Stimulated activated CD8-positive, alpha-beta memory T cell treated with anti-CD3 and anti-CD28 coated beads, Interleukin-7, amount 100 ng/mL, for 24 hours (primary cell): ENCODE measurements around the gene HACD3.

Source experiments
- DNase-seq: peaks from one replicate; pipeline ENCODE4 v3.0.0-alpha.2; 2020; ENCODE audit warnings: low read depth

Gene HACD3, protein sequence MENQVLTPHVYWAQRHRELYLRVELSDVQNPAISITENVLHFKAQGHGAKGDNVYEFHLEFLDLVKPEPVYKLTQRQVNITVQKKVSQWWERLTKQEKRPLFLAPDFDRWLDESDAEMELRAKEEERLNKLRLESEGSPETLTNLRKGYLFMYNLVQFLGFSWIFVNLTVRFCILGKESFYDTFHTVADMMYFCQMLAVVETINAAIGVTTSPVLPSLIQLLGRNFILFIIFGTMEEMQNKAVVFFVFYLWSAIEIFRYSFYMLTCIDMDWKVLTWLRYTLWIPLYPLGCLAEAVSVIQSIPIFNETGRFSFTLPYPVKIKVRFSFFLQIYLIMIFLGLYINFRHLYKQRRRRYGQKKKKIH

DNA sequence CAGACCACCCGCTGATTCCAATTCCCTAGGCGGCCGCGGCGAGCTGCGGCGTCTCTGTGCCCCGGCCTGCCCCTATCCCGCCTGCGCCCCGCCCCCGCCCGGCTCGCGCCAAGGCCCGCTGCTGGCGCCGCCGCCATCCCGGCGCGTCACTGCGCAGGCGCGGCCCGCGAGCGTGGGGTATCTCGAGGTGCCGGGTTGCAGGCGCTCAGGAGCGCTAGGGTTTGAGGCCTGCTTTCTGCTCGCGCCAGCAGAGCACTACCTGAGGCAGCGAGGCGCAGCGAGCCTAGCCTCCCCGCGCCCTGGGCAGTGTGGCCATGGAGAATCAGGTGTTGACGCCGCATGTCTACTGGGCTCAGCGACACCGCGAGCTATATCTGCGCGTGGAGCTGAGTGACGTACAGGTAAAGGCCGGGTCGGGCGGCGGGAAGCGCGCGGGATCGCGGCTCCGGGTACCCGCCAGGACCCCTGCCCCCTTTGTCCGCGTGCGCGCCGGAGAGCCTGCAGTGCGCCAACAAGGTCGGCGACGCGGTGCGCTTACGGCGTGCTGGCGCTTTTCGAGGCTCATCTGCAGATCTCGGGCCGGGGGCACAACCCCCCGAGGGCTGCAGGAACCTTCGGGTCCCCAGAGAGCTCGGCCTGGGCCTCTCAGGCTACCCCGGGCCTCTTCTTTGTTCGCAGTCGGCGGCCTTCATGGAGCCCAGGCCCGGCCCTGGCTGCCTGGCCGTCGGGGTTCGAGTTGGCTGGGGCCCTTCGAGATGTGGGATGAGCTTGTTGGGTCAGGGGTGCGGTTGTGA, at the start of gene HACD3:
HACD3 (plus strand) TSS at position 146 of the 794 bp plus-strand sequence; CDS start at position 315, 169 bp downstream.
- peak; percentile 80 for DNase-seq

DNA sequence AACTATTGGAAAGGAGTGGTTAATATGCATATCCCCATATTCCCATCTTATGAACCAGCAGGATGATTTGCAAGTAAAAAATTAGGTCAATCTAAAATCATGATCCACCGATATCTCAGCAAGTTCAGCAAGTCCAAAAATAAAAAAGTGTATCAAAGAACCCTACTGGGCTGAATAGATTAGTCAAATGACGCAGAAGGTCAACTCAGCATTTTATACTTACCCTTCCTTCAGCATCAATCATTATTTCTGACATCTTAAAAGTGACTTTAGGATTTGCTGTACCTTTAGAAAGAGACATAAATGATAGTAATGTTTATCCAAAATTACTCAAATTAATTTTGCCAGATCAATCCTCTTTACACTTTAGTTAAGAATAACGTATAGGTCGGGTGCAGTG, 45.4 kb upstream of the HACD3 start:
- no peak for DNase-seq

DNA sequence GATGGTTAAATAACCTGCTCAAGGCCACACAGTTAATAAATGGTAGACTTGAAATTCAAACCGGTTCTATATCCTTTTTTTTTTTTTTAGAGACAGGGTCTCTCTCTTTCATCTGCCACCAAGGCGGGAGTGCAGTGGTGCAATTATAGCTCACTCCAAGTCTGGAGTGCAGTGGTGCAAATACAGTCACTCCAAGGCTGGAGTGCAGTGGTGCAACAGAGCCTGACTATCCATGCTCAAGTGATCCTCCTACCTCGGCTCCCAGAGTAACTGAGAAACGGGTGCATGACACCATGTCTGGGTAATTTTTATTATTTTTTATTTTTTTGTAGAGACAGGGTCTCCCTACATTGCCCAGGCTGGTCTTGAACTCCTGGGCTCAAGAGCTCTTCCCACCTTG, 36.2 kb upstream of the HACD3 start:
- DNase-seq: no peak

DNA sequence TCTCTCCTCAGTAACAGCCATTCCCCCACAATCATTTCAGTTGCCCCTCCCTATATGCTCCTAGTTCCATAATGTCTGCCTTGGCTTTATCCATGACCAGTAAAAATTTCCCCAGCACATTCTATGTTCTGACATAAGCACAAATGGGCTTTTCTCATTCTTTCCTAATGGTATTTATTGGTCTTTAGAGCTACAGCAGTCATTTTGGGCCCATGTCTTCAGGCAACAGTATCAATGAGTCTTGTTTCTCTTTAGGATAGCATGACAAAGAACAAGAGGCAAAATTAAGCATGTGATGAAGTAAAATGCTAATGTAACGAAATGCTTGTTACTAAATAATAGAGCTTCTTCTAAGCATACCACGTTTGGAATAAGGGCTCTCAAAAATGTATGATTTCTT, 20.9 kb upstream of the HACD3 start:
- no peak for DNase-seq

DNA sequence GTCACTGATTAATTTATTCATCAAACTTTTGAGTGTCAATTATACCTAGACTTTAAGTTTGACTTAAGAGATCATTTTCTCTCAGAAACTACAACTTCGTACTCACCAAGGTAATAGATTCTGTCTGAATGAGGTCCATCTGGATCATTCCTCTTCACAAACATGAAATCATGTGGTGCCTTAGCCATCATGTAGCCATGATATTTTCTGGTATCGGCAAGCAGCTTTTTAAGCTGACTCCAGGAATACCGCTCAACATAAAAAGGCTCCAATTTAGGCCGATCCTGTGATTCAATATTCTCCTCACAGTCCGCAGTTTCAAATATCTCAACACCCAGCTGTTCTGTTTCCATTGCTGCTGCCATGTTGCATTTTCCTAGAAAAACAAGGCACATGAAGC, 18.1 kb upstream of the HACD3 start:
- DNase-seq: no peak

DNA sequence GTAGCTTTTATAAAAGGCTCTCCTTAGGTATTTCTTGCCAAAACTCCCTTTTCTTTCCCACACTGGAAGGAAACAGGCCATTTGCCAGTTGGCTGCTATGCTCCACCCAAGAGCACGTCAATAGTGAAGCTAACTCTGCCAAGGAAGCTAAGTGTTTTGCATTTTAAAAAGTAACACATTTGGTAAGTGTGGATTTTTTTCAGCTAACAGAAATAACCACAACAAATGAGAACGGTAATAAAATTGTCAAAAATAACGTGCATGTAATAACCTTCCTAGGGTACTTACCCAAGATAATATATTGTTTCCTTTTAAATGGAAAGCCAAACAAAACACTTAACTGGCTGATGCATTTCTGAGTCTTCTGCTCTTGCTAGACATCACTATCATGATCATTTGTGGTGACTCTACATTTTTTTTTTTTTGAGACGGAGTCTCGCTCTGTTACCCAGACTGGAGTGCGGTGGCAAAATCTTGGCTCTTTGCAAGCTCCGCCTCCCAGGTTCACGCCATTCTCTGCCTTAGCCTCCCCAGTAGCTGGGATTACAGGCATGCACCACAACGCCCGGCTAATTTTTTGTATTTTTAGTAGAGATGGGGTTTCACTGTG, 17.4 kb upstream of the HACD3 start:
- DNase-seq: no peak

DNA sequence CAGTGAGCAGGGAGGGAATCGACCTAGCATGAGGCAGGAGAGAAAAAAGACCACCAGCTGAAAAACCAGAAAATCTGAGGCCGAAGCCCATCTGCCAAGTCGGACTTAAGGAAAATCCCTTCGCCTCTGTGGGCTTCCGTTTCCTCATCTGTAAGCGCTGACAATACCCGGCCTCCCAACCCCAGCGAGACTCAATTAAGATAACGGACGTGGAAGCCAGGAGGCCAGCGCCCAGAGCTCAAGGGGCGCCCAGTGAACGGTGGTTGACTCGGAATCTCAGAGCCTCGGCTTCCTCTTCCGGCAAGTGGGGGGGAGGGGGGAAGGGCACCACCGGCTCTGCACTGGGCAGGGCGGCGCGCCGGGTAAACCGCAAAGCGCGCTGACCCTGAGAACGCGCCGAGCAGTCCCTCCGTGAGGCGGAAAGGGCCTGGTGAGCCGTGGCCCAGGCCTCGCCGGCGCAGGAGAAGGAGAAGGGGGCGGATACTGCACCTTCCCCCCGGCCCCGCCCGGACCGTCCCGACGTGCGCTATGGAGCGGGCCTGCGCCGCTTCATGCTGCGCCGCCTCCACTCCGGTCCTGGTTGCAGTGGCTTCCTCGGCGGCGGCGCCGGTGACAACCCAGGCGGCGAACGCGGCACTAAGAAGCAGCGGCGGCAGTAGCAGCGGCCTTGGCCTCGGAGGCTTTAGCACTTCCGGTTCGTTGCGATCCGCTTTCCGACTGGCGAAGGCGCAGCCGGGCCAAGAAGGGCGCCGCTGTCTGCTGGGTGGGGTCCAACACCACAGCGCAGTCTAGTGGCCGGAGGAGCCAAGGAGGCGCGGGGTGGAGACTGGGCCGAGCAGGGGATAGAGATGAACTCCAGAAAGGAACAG, 13.0 kb upstream of the HACD3 start, which contains the start of gene DPP8:
DPP8 (minus strand) TSS at position 693 of the 869 bp plus-strand sequence. CDS start 5,136 bp downstream, outside the sequence.
- DNase-seq: peak; percentile 88

DNA sequence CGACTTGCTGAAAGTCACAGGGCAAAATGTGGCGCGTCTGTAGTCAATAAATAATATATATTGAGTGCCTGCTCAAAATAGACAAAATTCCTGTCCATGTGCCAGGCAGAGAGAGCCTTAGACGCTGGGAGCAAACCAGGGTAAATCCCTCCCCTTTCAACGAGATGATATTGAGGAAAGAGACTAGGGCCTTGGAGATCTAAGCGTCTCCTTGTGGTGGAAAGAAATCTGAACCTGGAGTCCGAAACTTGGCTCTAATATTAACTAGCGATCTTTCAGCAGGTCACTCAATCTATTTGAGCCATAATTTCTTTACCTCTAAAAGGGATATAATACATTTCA, 12.4 kb upstream of the HACD3 start:
- no peak for DNase-seq

DNA sequence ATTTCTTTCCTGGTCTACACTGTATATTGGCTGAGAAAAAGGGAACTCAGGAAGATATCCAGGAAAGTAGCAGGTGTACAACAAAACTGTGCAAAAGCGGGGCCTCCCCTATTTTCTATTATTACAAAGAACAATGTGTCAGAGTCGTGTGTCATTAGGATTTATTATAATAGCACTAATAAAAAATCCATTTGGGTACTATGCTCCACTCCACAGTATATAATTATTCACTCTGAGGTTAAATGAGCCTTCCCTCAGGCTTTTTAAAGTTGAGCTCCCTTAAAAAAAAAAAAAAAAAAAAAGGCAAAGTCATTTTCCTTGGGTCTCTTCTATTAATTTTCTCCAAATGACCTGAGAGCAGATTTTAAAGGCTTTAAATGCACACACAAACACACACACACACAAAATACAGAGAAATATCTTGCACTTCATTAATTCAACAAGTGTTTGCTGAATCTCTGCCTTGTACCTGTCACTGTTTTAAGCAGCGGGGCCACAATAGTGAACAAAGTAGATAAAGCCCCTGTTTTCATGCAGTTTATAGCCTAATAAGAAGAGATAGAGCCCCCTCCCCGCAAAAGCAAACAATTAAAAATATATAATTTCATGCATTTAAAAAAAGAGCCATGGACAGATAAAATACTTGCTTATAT, 11.5 kb upstream of the HACD3 start:
- no peak for DNase-seq

DNA sequence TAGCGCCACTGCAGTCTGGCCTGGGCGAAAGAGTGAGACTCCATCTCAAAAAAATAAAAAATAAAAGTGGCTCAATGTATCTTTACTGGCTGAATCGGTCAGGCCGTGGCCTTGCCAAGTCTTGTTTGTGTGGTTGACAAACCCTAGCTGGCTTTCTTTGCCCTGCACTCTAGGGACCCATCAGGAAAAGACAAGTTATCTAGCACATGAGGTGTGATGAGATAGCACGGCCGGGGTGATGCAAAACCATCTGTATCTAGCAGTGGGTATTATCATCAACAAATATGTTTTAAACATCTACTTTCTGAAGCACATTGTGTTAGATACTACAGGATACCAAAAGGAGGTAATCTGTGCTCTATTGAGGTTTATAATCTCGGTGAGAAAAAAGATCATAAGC, 8.9 kb upstream of the HACD3 start:
- no peak for DNase-seq

DNA sequence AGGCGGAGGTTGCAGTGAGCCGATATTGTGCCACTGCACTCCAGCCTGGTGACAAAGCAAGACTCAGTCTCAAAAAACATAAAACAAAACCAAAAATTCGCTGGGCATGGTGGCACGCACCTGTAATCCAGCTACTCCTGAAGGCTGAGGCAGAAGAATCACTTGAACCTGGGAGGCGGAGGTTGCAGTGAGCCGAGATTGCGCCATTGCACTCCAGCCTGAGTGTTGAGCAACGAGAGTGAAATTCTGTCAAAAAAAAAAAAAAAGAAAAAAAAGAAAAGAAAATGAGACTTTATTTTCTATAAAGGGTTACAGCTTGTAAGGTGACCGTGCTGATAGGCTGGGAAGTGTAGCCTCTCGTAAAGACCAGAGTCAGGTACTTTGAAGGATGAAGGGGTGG, 6.0 kb upstream of the HACD3 start:
- no peak for DNase-seq

DNA sequence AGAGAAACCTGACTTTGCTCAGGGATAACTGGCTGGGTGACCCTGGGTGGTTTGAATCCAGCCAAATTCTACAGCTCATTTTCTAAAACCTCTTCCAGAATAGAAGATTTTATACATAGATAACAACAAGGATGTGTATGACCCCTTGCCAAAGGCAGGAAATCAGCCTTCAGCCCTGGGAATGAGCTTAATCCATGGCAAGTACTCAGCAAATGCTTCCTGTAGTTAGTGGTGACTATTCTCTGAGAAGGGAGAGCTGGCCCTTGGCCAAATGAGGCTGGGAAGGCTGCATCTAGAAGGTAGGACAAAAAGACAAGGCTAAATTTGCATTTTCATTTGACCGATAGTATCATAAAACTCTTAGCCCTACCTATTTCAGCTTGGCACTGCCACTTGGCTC, 4.6 kb upstream of the HACD3 start:
- no peak for DNase-seq

DNA sequence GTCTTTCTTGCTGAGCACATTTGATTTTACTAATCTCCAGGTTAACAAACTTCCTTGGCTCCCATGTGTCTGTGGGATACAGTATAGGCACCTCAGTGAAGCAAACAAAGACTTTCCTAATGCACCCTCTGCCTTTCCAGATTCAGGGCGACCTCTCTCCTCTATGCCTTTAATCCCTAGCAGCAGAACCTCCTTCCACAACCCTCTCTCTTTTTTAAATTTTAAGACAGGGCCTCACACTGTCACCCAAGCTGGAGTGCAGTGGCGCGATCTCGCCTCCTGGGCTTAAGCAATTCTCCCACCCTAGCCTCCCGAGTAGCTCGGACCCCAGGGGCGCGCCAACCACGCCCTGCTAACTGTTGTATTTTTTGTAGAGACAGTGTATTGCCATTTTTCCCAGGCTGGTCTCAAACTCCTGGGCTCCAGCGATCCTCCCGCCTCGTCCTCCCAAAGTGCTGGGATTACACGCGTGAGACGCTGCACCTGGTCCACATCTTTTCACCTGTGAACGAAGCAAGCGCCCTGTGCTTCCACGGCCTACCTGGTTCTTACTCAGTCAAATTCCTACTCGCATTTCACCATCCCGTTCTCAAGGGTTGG, 1.7 kb upstream of the HACD3 start:
- DNase-seq: no peak

DNA sequence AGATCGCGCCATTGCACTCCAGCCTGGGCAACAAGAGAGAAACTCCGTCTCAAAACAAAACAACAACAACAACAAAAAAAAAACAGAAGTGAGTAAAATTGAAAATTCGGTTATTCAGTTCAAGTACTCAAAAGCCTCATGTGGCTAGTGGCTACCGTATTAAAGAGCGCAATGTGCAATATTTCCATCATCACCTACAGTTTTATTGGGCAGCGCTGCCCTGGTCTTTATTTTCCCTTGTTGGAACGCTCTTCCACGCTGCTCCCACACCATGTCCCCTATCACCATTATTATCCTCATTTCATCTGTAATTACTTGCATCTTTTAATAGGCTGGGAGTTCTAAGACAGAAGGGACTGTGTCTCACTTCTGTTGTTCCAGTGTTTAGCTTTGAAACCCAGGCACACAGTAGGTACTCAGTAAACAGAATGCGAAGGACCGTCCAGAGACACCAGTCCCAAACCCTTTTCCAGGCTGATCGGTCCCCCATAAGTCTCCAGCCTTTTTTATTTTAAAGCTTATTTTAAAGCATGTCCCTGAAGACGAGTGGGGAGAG, 423 bp upstream of the HACD3 start:
- DNase-seq: no peak

DNA sequence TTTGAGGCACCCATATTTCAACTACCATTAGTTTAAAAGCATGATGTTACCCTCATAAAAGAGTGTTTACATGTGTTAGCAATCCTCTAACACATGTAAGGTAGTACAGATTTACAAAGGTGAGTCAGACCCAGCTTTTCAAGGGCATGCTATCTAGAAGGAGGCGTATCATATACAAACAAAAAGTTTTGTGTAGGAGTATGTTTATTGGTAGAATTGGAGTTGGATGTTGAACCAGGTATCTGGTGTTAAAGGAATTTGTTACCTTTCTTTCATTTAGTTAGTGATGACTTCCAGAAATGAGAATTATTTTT, 2.4 kb downstream of the HACD3 start:
- DNase-seq: no peak

DNA sequence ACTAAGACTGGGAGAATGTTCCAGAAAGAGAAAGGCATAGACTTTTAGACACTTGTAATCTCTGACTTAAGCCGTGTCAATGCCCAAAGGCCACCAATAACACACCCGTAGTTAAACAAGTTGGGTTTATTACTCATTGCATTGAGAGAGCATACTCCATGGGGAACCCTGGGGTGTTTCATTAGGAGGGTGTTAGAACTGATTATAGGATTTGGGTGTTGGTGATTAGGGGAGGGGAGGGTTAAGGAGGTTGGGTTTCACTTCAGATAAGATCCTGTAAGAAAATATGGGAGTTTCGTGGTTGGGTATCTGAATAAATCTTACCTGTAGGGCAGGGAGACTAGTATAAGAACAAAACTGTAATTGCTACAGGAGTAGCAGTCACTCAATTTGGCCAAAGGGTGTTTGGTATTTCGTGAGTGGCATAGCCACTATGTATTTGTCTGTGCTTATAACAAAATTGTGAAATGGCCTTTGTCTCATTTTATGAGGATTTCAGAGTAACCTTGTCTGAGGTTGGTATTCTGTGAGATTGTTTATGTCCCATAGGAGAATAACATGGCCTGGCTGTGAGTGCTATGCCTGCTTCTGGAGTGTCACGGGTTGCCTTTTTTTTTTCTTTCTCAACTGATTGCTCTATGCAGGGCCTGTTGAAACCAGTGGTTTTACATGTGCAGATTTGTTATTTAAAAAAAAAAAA, 2.9 kb downstream of the HACD3 start:
- no peak for DNase-seq

DNA sequence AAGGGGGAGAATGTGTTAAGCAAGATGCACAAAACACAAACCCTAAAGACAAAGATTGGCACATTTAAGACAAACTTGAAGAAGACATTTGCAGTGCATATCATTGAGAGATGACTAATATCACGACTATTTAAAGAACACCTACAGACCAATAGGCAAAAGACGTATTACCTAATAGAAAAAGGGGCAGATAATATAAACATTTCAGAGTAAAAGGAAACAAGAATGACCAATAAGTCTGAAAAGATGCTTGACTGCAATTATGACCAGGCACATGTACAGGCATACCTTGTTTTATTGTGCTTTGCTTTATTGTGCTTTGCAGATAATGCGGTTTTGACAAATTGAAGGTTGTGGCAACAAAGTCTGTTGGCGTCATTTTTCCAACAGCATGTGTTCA, 4.9 kb downstream of the HACD3 start:
- DNase-seq: no peak

DNA sequence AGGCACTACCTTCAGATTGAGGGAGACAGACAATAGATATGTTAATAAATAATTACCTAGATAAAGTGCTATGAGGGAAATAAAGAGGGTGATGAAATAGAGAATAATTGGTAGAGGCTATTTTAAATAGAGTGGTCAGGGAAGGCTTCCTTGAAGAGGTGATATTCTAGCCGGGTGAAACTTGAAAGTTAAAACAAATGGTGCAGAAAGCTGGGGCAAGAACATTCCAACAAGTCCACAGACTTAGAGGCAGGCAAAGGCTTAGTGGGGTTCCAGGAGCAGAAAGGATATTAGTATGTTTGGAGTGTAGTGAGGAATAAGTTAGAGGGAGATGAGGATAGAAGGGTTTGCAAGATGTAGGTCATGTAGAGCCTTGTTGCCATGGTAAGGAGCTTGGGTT, 10.1 kb downstream of the HACD3 start:
- DNase-seq: no peak

DNA sequence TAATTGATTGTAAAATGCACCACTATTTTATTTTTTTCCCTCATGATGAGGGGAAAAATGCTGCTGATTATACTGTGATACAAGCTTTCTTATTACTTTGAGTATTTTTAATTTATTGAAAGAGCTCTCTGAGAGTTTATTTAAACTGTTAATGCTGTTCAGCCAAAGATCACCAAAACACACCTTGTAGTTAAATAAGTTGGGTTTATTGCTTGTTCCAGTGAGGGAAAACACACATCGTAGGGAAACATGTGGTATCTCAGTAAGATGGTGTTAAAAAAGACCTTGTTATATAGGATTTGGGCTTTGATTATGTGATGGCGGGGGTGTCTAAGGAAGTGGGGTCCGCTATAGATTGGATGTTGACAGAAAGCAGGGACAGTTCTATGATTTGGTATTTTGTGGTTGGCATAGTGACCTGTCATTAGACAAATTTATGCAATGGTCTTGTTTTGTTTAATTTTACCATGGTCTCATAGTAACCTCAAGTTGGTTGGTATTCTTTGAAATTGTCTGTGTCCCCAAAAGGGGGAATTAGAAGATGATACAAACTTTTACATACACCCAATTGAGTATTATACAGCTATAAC, 11.1 kb downstream of the HACD3 start:
- no peak for DNase-seq

DNA sequence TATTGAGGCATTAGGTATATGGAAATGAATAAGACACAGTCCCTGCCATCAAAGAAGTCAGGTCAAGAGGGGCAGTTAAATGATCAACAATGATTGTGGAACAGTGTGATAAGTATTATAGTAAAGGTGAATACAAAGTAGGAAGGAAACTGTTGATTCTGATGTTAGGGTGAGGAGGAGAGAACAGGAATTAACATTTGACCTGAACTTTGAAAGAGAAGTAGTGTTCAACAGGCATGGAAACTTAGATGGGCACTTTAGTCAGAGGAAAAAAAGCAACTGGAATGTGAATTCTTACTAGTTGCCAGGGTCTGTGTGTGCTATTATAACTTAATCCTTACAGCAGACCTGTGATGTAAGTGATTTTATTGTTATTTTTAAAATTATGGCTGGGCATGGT, 17.6 kb downstream of the HACD3 start:
- DNase-seq: no peak
